Stimulated activated CD4-positive, alpha-beta T cell treated with anti-CD3 and anti-CD28 coated beads, Interleukin-15, amount 100 ng/mL, for 24 hours (primary cell): ENCODE measurements around the gene PRAMEF15.
"Not testable (repeated sequence)": the region's sequence is repeated elsewhere in the genome, so short reads cannot be mapped to it uniquely, and the experiment has no call there.

ENCODE experiments used
- DNase-seq: peaks from one replicate; pipeline ENCODE4 v3.0.0-alpha.2; 2020

The PRAMEF15 gene

GRCh38 chr1:13315281-13315680, at the start of gene PRAMEF15:
PRAMEF15 (plus strand) TSS chr1:13315581; CDS start chr1:13318408, 2,827 bp downstream.
- not testable (repeated sequence) for DNase-seq

GRCh38 chr1:13277016-13277415, 38.4 kb upstream of the PRAMEF15 start:
- not testable (repeated sequence) for DNase-seq

- not testable (repeated sequence) for DNase-seq
Measured at GRCh38 chr1:13279617-13280016, 35.8 kb upstream of the PRAMEF15 start.

GRCh38 chr1:13285037-13285436, 30.3 kb upstream of the PRAMEF15 start, which contains the start of gene PRAMEF8:
PRAMEF8 (minus strand) TSS chr1:13285137; CDS start chr1:13284091, 1,046 bp downstream.
- not testable (repeated sequence) for DNase-seq

- not testable (repeated sequence) for DNase-seq
Measured at GRCh38 chr1:13289030-13289429, 26.4 kb upstream of the PRAMEF15 start.

GRCh38 chr1:13297216-13297931, 18.0 kb upstream of the PRAMEF15 start:
- DNase-seq: not testable (repeated sequence)

- DNase-seq: not testable (repeated sequence)
Measured at GRCh38 chr1:13298699-13299098, 16.7 kb upstream of the PRAMEF15 start.

- not testable (repeated sequence) for DNase-seq
Measured at GRCh38 chr1:13302197-13302596, 13.2 kb upstream of the PRAMEF15 start.

GRCh38 chr1:13303239-13303638, 12.1 kb upstream of the PRAMEF15 start, which contains the start of gene PRAMEF33:
PRAMEF33 (plus strand) TSS chr1:13303539; CDS start chr1:13305955, 2,416 bp downstream.
- DNase-seq: not testable (repeated sequence)

GRCh38 chr1:13342496-13342895, 27.1 kb downstream of the PRAMEF15 start:
- DNase-seq: not testable (repeated sequence)

GRCh38 chr1:13347034-13347433, 31.7 kb downstream of the PRAMEF15 start, which contains the start of gene PRAMEF14:
PRAMEF14 (minus strand) TSS chr1:13347134; CDS start chr1:13345314, 1,820 bp downstream.
- DNase-seq: not testable (repeated sequence)

- not testable (repeated sequence) for DNase-seq
Measured at GRCh38 chr1:13353476-13353875, 38.1 kb downstream of the PRAMEF15 start.

- DNase-seq: not testable (repeated sequence)
Measured at GRCh38 chr1:13354475-13354874, 39.1 kb downstream of the PRAMEF15 start.

- peak; percentile 28 for DNase-seq
Measured at GRCh38 chr1:13356774-13357173, 41.4 kb downstream of the PRAMEF15 start.

- DNase-seq: not testable (repeated sequence)
Measured at GRCh38 chr1:13362364-13362763, 47.0 kb downstream of the PRAMEF15 start.

GRCh38 chr1:13364928-13365327, 49.5 kb downstream of the PRAMEF15 start:
- DNase-seq: not testable (repeated sequence)

- not testable (repeated sequence) for DNase-seq
Measured at GRCh38 chr1:13366536-13366935, 51.2 kb downstream of the PRAMEF15 start.

- DNase-seq: peak; percentile 39
Measured at GRCh38 chr1:13368544-13368943, 53.2 kb downstream of the PRAMEF15 start.
